ENCODE data around the gene ARPC1A.
"Not testable (repeated sequence)": the region's sequence is repeated elsewhere in the genome, so short reads cannot be mapped to it uniquely, and the experiment has no call there.

ARPC1A gene

DNA sequence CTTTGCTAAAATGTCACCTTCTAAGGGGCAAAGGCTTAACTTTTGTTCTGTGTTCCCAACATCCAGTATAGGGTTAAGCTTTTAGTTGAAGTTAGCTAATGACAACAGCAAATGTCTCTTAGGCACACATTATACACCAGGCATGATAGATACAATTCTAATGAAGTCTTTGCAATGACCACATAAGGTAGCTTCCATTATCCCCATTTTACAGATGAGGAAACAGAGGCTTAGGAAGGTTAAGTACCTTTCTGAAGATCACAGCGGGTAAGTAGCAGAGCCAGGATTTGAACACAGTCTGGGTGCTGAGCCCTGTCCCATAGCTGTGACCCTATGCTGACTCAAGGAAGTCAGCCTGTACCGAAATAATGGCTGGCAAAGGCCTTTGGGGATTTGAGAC, 84.9 kb downstream of the ARPC1A start:
- Histone ChIP-seq H3K27ac (no peak overlapping the region), H3K27me3 (no peaks in the 10 kb centered on the region), H3K9me3 (no peaks in the 10 kb centered on the region), H3K4me3 (ENCODE audit: low read depth in 1 of 2, low read length in 1 of 2) (no peak overlapping the region), H3K4me1 (ENCODE audit: control insufficient read depth in 1 of 2, insufficient read depth in 1 of 2, low read depth in 1 of 2, low read length in 1 of 2) (peaks cover 35 to 38% of the 10 kb centered on the region in 2 experiments), H3K36me3 (peaks cover 56% of the 10 kb centered on the region)
- TF ChIP-seq, protein P1, sequence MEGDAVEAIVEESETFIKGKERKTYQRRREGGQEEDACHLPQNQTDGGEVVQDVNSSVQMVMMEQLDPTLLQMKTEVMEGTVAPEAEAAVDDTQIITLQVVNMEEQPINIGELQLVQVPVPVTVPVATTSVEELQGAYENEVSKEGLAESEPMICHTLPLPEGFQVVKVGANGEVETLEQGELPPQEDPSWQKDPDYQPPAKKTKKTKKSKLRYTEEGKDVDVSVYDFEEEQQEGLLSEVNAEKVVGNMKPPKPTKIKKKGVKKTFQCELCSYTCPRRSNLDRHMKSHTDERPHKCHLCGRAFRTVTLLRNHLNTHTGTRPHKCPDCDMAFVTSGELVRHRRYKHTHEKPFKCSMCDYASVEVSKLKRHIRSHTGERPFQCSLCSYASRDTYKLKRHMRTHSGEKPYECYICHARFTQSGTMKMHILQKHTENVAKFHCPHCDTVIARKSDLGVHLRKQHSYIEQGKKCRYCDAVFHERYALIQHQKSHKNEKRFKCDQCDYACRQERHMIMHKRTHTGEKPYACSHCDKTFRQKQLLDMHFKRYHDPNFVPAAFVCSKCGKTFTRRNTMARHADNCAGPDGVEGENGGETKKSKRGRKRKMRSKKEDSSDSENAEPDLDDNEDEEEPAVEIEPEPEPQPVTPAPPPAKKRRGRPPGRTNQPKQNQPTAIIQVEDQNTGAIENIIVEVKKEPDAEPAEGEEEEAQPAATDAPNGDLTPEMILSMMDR (IDR thresholded peaks at IDR 0.05) = no peak

GRCh38 chr7:99415513-99416127, 89.9 kb downstream of the ARPC1A start:
- peaks cover 98% of the 10 kb centered on the region for H3K36me3 ChIP-seq
- not testable (repeated sequence) for H3K27ac ChIP-seq; H3K27me3 ChIP-seq; H3K4me3 ChIP-seq (ENCODE audit: low read depth in 1 of 2, low read length in 1 of 2); H3K4me1 ChIP-seq (ENCODE audit: control insufficient read depth in 1 of 2, insufficient read depth in 1 of 2, low read depth in 1 of 2, low read length in 1 of 2); H3K9me3 ChIP-seq
- TF ChIP-seq, protein P1 (IDR thresholded peaks at IDR 0.05) = peak; percentile 42

Data from neutrophil (primary cell).